ENCODE data around the gene ITGA6.

GRCh38 chr2:172496160-172496608 is 68.8 kb downstream of the ITGA6 start:
- no peak for TF ChIP-seq CTCF (IDR thresholded peaks at IDR 0.05)
- no peak for TF ChIP-seq POLR2A (IDR thresholded peaks at IDR 0.05)

All from Peyer's patch (tissue), 4 donors.